ENCODE results near the gene FAM83B. TPM values are rescaled to one million over a fixed set of nuclear protein-coding genes. Genes with fewer than 3 reads are reported as not detected.

Gene FAM83B
- total RNA-seq, 4 donors from 2014 or later, result 15.7 to 40.2 (median 33.7) TPM

GRCh38 chr6:54827010-54827409 is 19.6 kb upstream of the FAM83B start:
- no peaks in the 10 kb centered on the region for H3K27me3 ChIP-seq
- H3K36me3 ChIP-seq, result no peaks in the 10 kb centered on the region
- H3K4me1 ChIP-seq, result no peaks in the 10 kb centered on the region
- no peak for DNase-seq
- no peak overlapping the region for H3K4me3 ChIP-seq
- no peak for TF ChIP-seq POLR2A (IDR thresholded peaks at IDR 0.05)
- no peak for TF ChIP-seq CTCF (IDR thresholded peaks at IDR 0.05)
- H3K27ac ChIP-seq, result no peak overlapping the region
- no peaks in the 10 kb centered on the region for H3K9me3 ChIP-seq

GRCh38 chr6:54830216-54830615 is 16.4 kb upstream of the FAM83B start:
- H3K4me1 ChIP-seq, result no peaks in the 10 kb centered on the region
- no peaks in the 10 kb centered on the region for H3K27me3 ChIP-seq
- H3K9me3 ChIP-seq, result no peaks in the 10 kb centered on the region
- H3K27ac ChIP-seq, result no peak overlapping the region
- no peak for TF ChIP-seq POLR2A (IDR thresholded peaks at IDR 0.05)
- TF ChIP-seq CTCF (IDR thresholded peaks at IDR 0.05), result no peak
- no peak overlapping the region for H3K4me3 ChIP-seq
- no peak for DNase-seq
- H3K36me3 ChIP-seq, result no peaks in the 10 kb centered on the region

GRCh38 chr6:54835176-54835575 is 11.4 kb upstream of the FAM83B start:
- Histone ChIP-seq H3K4me1 (no peaks in the 10 kb centered on the region), H3K27me3 (no peaks in the 10 kb centered on the region), H3K9me3 (no peaks in the 10 kb centered on the region), H3K27ac (no peak overlapping the region), H3K4me3 (no peak overlapping the region), H3K36me3 (no peaks in the 10 kb centered on the region)
- no peak for DNase-seq
- TF ChIP-seq POLR2A (IDR thresholded peaks at IDR 0.05), result no peak
- TF ChIP-seq CTCF (IDR thresholded peaks at IDR 0.05), result no peak

- Histone ChIP-seq H3K27ac (peak overlapping the region in 3 of 4 donors; percentile 80 to 91 (median 86)), H3K4me3 (peak overlapping the region in 3 of 4 donors; percentile 44 to 76 (median 67)), H3K9me3 (no peaks in the 10 kb centered on the region), H3K4me1 (peaks cover 0 to 6% (median 0%) of the 10 kb centered on the region in 4 donors), H3K27me3 (no peaks in the 10 kb centered on the region), H3K36me3 (no peaks in the 10 kb centered on the region)
- TF ChIP-seq CTCF (IDR thresholded peaks at IDR 0.05) (no peak), POLR2A (IDR thresholded peaks at IDR 0.05) (peak in 1 of 2 donors; percentile 10)
- no peak for DNase-seq
Observed at GRCh38 chr6:54846857-54847674, 495 bp downstream of the FAM83B start.

GRCh38 chr6:54847799-54848597 is 1.4 kb downstream of the FAM83B start:
- Histone ChIP-seq H3K9me3 (no peaks in the 10 kb centered on the region), H3K4me1 (peaks cover 0 to 6% (median 0%) of the 10 kb centered on the region in 4 donors), H3K4me3 (peak overlapping the region in 3 of 4 donors; percentile 44 to 76 (median 67)), H3K36me3 (no peaks in the 10 kb centered on the region), H3K27me3 (no peaks in the 10 kb centered on the region), H3K27ac (peak overlapping the region in 3 of 4 donors; percentile 80 to 91 (median 86))
- no peak for DNase-seq
- no peak for TF ChIP-seq CTCF (IDR thresholded peaks at IDR 0.05)
- no peak for TF ChIP-seq POLR2A (IDR thresholded peaks at IDR 0.05)
